Measurements from ENCODE around the gene TYR. TPM values are rescaled to one million over a fixed set of nuclear protein-coding genes. Genes with fewer than 3 reads are reported as not detected.
"Not testable (repeated sequence)": the region's sequence is repeated elsewhere in the genome, so short reads cannot be mapped to it uniquely, and the experiment has no call there.

TYR gene
- total RNA-seq, 2 donors from 2014 or later = not detected

DNA sequence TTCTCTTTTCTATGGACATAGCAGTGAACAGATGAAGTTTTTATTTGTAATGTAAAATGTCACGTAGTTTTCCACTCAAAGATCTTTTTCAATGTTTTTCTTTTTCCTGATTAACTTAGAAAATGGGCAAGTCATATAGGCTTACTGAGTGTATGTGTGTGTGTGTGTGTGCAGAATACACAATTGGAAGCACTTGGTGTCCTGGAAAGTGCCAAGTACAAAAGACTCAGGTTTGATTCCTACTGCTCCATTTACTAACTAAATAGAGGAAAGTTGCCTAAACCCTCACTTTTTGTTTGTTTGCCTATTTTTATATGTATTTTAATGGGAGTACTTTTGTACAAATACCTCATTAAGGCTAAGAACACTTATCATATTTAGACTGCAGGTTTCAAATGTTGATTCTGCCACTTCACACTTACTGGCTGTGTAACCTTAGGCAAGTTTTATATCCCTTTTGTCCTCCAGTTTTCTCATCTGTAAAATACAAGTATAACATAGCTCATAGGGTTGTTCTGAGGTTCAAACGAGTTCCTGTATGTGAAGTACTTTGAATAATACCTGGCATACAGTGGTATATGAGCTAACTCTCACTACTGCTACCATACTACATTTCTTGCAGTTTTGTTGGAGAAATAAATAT, 90.1 kb downstream of the TYR start:
- peaks cover 14% of the 10 kb centered on the region for H3K4me1 Mint-ChIP-seq
- no peak overlapping the region for H3K4me3 Mint-ChIP-seq
- 100% methylated on average over 1 of the region's 2 CpGs; no CpG with 5 or more reads in 1 of the 2 experiments for WGBS, 2 experiments (ENCODE audit: insufficient coverage in 1 of 2, insufficient read length in 1 of 2)
- Histone ChIP-seq H3K9ac (ENCODE audit: extremely low read depth, low read length, poor library complexity, severe bottlenecking) (no peak overlapping the region), H3K27ac (ENCODE audit: low read depth, low read length) (no peak overlapping the region), H3K27me3 (ENCODE audit: control insufficient read depth, insufficient read depth, low read length, poor library complexity, severe bottlenecking) (no peaks in the 10 kb centered on the region), H3K4me3 (ENCODE audit: low read length) (no peak overlapping the region), H3K36me3 (ENCODE audit: control insufficient read depth, insufficient read depth, low read length) (no peaks in the 10 kb centered on the region), H3K9me3 (ENCODE audit: control insufficient read depth, low read length) (peaks cover 5% of the 10 kb centered on the region), H3K4me1 (ENCODE audit: control insufficient read depth, insufficient read depth, low read length) (no peaks in the 10 kb centered on the region)
- DNase-seq = no peak
- TF ChIP-seq, protein P1, sequence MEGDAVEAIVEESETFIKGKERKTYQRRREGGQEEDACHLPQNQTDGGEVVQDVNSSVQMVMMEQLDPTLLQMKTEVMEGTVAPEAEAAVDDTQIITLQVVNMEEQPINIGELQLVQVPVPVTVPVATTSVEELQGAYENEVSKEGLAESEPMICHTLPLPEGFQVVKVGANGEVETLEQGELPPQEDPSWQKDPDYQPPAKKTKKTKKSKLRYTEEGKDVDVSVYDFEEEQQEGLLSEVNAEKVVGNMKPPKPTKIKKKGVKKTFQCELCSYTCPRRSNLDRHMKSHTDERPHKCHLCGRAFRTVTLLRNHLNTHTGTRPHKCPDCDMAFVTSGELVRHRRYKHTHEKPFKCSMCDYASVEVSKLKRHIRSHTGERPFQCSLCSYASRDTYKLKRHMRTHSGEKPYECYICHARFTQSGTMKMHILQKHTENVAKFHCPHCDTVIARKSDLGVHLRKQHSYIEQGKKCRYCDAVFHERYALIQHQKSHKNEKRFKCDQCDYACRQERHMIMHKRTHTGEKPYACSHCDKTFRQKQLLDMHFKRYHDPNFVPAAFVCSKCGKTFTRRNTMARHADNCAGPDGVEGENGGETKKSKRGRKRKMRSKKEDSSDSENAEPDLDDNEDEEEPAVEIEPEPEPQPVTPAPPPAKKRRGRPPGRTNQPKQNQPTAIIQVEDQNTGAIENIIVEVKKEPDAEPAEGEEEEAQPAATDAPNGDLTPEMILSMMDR (conservative IDR thresholded peaks at IDR 0.05) = no peak
- no peak overlapping the region for H3K27ac Mint-ChIP-seq
- H3K27me3 Mint-ChIP-seq (ENCODE audit: insufficient read depth) = no peaks in the 10 kb centered on the region
- H3K36me3 Mint-ChIP-seq (ENCODE audit: low read depth) = no peaks in the 10 kb centered on the region
- peaks cover 5% of the 10 kb centered on the region for H3K9me3 Mint-ChIP-seq

- H3K9me3 Mint-ChIP-seq; DNase-seq; H3K27me3 Mint-ChIP-seq (ENCODE audit: insufficient read depth); H3K4me3 Mint-ChIP-seq; H3K4me1 Mint-ChIP-seq; H3K4me1 ChIP-seq (ENCODE audit: control insufficient read depth, insufficient read depth, low read length); H3K9me3 ChIP-seq (ENCODE audit: control insufficient read depth, low read length); H3K36me3 Mint-ChIP-seq (ENCODE audit: low read depth); H3K27me3 ChIP-seq (ENCODE audit: control insufficient read depth, insufficient read depth, low read length, poor library complexity, severe bottlenecking); H3K36me3 ChIP-seq (ENCODE audit: control insufficient read depth, insufficient read depth, low read length); H3K9ac ChIP-seq (ENCODE audit: extremely low read depth, low read length, poor library complexity, severe bottlenecking); H3K27ac Mint-ChIP-seq; H3K4me3 ChIP-seq (ENCODE audit: low read length); H3K27ac ChIP-seq (ENCODE audit: low read depth, low read length): not testable (repeated sequence)
- 80 to 94% methylated on average over 1 of the region's 1 CpG for WGBS, 2 experiments (ENCODE audit: insufficient coverage in 1 of 2, insufficient read length in 1 of 2)
Measured at GRCh38 chr11:89272540-89273088, 94.9 kb downstream of the TYR start.

DNA sequence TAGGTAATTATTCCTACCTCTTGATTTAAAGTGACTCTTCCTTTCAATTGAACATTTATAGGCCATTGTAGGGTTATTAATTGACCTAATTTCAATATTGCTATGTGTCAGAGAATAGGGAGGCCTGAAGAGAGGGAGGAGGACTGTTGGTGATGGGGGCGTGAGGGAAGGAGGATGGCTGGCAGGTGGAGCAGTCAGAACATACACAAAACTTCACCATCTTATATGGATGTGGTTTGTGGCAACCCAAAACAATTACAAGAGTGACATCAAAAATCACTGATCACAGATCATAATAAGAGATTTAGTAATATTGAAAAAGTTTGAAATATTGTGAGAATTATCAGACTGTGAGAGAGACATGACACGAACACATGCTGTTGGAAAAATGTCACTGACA, 95.5 kb downstream of the TYR start:
- H3K4me3 ChIP-seq (ENCODE audit: low read length); H3K27ac ChIP-seq (ENCODE audit: low read depth, low read length); DNase-seq; H3K4me1 ChIP-seq (ENCODE audit: control insufficient read depth, insufficient read depth, low read length); H3K27me3 Mint-ChIP-seq (ENCODE audit: insufficient read depth); H3K36me3 Mint-ChIP-seq (ENCODE audit: low read depth); H3K4me3 Mint-ChIP-seq; H3K9me3 ChIP-seq (ENCODE audit: control insufficient read depth, low read length); H3K27ac Mint-ChIP-seq; H3K9me3 Mint-ChIP-seq; H3K9ac ChIP-seq (ENCODE audit: extremely low read depth, low read length, poor library complexity, severe bottlenecking); H3K36me3 ChIP-seq (ENCODE audit: control insufficient read depth, insufficient read depth, low read length); H3K27me3 ChIP-seq (ENCODE audit: control insufficient read depth, insufficient read depth, low read length, poor library complexity, severe bottlenecking); H3K4me1 Mint-ChIP-seq: not testable (repeated sequence)
- WGBS, 2 experiments (ENCODE audit: insufficient coverage in 1 of 2, insufficient read length in 1 of 2) = 95 to 100% methylated on average over 1 of the region's 2 CpGs

- Histone ChIP-seq H3K27ac (ENCODE audit: low read depth, low read length) (no peak overlapping the region), H3K4me1 (ENCODE audit: control insufficient read depth, insufficient read depth, low read length) (no peaks in the 10 kb centered on the region), H3K27me3 (ENCODE audit: control insufficient read depth, insufficient read depth, low read length, poor library complexity, severe bottlenecking) (no peaks in the 10 kb centered on the region), H3K36me3 (ENCODE audit: control insufficient read depth, insufficient read depth, low read length) (no peaks in the 10 kb centered on the region), H3K4me3 (ENCODE audit: low read length) (no peak overlapping the region), H3K9me3 (ENCODE audit: control insufficient read depth, low read length) (peaks cover 5% of the 10 kb centered on the region), H3K9ac (ENCODE audit: extremely low read depth, low read length, poor library complexity, severe bottlenecking) (no peak overlapping the region)
- Mint-ChIP-seq H3K4me1 (peaks cover 7% of the 10 kb centered on the region), H3K36me3 (ENCODE audit: low read depth) (no peaks in the 10 kb centered on the region), H3K27ac (no peak overlapping the region), H3K27me3 (ENCODE audit: insufficient read depth) (no peaks in the 10 kb centered on the region), H3K4me3 (no peak overlapping the region), H3K9me3 (peaks cover 3% of the 10 kb centered on the region)
- WGBS, 2 experiments (ENCODE audit: insufficient coverage in 1 of 2, insufficient read length in 1 of 2) = 100% methylated on average over 1 of the region's 1 CpG; no CpG with 5 or more reads in 1 of the 2 experiments
- TF ChIP-seq, protein P1 (conservative IDR thresholded peaks at IDR 0.05) = no peak
- no peak for DNase-seq
Measured at GRCh38 chr11:89275966-89276365, 98.3 kb downstream of the TYR start.
